Hepatocyte (in vitro differentiated cells): Measurements from ENCODE around the gene RGS1. TPM values are rescaled to one million over a fixed set of nuclear protein-coding genes. Genes with fewer than 3 reads are reported as not detected.
A peak's percentile ranks its signal among the peaks of the same experiment; 100 is the strongest.

Source experiments
- DNase-seq: peaks from one replicate; pipeline ENCODE4 v3.0.0-alpha.2; 2016; ENCODE audit warnings: low spot score
- H2AFZ ChIP-seq: fragments of 200-600 bp; sonication (generic); 2 replicates; pipeline ENCODE4 v1.6.0; 2016; ENCODE audit warnings: antibody characterized with exemption, mild to moderate bottlenecking
- H3K27ac ChIP-seq: fragments of 200-600 bp; sonication (generic); 2 replicates; pipeline ENCODE4 v1.5.1; 2016; ENCODE audit warnings: mild to moderate bottlenecking
- H3K27me3 ChIP-seq: fragments of 200-600 bp; sonication (generic); 2 replicates; pipeline ENCODE4 v1.6.1; 2016
- H3K36me3 ChIP-seq: fragments of 200-600 bp; sonication (generic); replicated peaks from 2 replicates; pipeline ENCODE4 v1.5.1; 2016; ENCODE audit warnings: low read depth; ENCODE audit not compliant: insufficient read depth
- H3K4me1 ChIP-seq: fragments of 200-600 bp; sonication (generic); 2 replicates; pipeline ENCODE4 v1.5.1; 2016; ENCODE audit warnings: mild to moderate bottlenecking, moderate library complexity; ENCODE audit not compliant: insufficient read depth
- H3K4me2 ChIP-seq: fragments of 200-600 bp; sonication (generic); 2 replicates; pipeline ENCODE4 v1.6.0; 2016
- H3K4me3 ChIP-seq: fragments of 200-600 bp; sonication (generic); 2 replicates; pipeline ENCODE4 v1.5.1; 2016; ENCODE audit warnings: mild to moderate bottlenecking
- H3K79me2 ChIP-seq: fragments of 200-600 bp; sonication (generic); 2 replicates; pipeline ENCODE4 v1.6.0; 2017; ENCODE audit warnings: mild to moderate bottlenecking
- H3K9me2 ChIP-seq: fragments of 200-600 bp; sonication (generic); replicated peaks from 2 replicates; pipeline ENCODE4 v1.6.0; 2017; ENCODE audit warnings: mild to moderate bottlenecking; ENCODE audit not compliant: insufficient read depth
- H3K9me3 ChIP-seq: fragments of 200-600 bp; sonication (generic); 2 replicates; pipeline ENCODE4 v1.5.1; 2016; ENCODE audit warnings: low read depth, mild to moderate bottlenecking
- H4K20me1 ChIP-seq: fragments of 200-600 bp; sonication (generic); 2 replicates; pipeline ENCODE4 v1.6.0; 2016; ENCODE audit warnings: mild to moderate bottlenecking; ENCODE audit not compliant: insufficient read depth, poor library complexity, severe bottlenecking
- EZH2 ChIP-seq: fragments of 200-600 bp; sonication (generic); IDR thresholded peaks from 2 replicates; pipeline ENCODE4 v1.6.1; 2016; ENCODE audit warnings: antibody characterized with exemption, mild to moderate bottlenecking, borderline replicate concordance
- EZH2phosphoT487 ChIP-seq: fragments of 200-600 bp; sonication (generic); IDR thresholded peaks from one replicate; pipeline ENCODE4 v1.6.1; 2018; ENCODE audit warnings: antibody characterized with exemption, mild to moderate bottlenecking, low read depth, moderate library complexity; ENCODE audit not compliant: unreplicated experiment, severe bottlenecking
- WGBS: methylation state at CpG from one replicate; pipeline ENCODE4 v1.1.6; 2016; ENCODE audit warnings: low lambda C conversion rate; ENCODE audit errors: missing lambda C conversion rate; 5-methylcytosine and 5-hydroxymethylcytosine counted together
- polyA plus RNA-seq: library from polyadenylated mRNA; unstranded; fragments of >200 nt; fragmentation: Nextera tagmentation; extraction: Ambion mirVana; gene quantifications from 2 replicates; pipeline ENCODE4 v1.2.1, GENCODE V29; 2016
- total RNA-seq: library from RNA; depleted of rRNA; stranded (reverse); fragments of >200 nt; gene quantifications from 2 replicates; pipeline ENCODE4 v1.2.3, GENCODE V29; 2014
- TF ChIP-seq, protein P1 (sequence below): fragments of 200-600 bp; sonication (generic); IDR thresholded peaks from 2 replicates; pipeline ENCODE4 v1.5.1; 2016; ENCODE audit warnings: antibody characterized with exemption, mild to moderate bottlenecking; ENCODE audit not compliant: poor library complexity

Gene RGS1
- total and polyA plus RNA-seq, 2 experiments from 2014 or later = 4.0 to 9.8 TPM

- DNase-seq = no peak
- peaks cover 10% of the 10 kb centered on the region for H3K4me1 ChIP-seq
- H2AFZ ChIP-seq = no peak overlapping the region
- TF ChIP-seq, protein P1, sequence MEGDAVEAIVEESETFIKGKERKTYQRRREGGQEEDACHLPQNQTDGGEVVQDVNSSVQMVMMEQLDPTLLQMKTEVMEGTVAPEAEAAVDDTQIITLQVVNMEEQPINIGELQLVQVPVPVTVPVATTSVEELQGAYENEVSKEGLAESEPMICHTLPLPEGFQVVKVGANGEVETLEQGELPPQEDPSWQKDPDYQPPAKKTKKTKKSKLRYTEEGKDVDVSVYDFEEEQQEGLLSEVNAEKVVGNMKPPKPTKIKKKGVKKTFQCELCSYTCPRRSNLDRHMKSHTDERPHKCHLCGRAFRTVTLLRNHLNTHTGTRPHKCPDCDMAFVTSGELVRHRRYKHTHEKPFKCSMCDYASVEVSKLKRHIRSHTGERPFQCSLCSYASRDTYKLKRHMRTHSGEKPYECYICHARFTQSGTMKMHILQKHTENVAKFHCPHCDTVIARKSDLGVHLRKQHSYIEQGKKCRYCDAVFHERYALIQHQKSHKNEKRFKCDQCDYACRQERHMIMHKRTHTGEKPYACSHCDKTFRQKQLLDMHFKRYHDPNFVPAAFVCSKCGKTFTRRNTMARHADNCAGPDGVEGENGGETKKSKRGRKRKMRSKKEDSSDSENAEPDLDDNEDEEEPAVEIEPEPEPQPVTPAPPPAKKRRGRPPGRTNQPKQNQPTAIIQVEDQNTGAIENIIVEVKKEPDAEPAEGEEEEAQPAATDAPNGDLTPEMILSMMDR = no peak
- TF ChIP-seq EZH2 (no peak), EZH2phosphoT487 (no peak)
- no peaks in the 10 kb centered on the region for H4K20me1 ChIP-seq
- H3K4me3 ChIP-seq = no peak overlapping the region
- WGBS = 86% methylated on average over 4 of the region's 4 CpGs
- no peaks in the 10 kb centered on the region for H3K36me3 ChIP-seq
- H3K79me2 ChIP-seq = no peaks in the 10 kb centered on the region
- no peaks in the 10 kb centered on the region for H3K9me2 ChIP-seq
- no peak overlapping the region for H3K4me2 ChIP-seq
- H3K27me3 ChIP-seq = no peaks in the 10 kb centered on the region
- H3K9me3 ChIP-seq = no peaks in the 10 kb centered on the region
- H3K27ac ChIP-seq = no peak overlapping the region
These were observed 5.8 kb downstream of the RGS1 start for GRCh38 chr1:192581131-192581927.

- Histone ChIP-seq H3K4me2 (no peak overlapping the region), H3K4me1 (peaks cover 7% of the 10 kb centered on the region), H3K27me3 (no peaks in the 10 kb centered on the region), H3K9me2 (no peaks in the 10 kb centered on the region), H2AFZ (no peak overlapping the region), H3K9me3 (no peaks in the 10 kb centered on the region), H3K4me3 (no peak overlapping the region), H3K36me3 (no peaks in the 10 kb centered on the region), H3K79me2 (no peaks in the 10 kb centered on the region), H3K27ac (no peak overlapping the region), H4K20me1 (no peaks in the 10 kb centered on the region)
- DNase-seq = no peak
- TF ChIP-seq, protein P1 = no peak
- TF ChIP-seq EZH2phosphoT487 (no peak), EZH2 (no peak)
- 100% methylated on average over 1 of the region's 1 CpG for WGBS
These were observed 9.3 kb downstream of the RGS1 start for GRCh38 chr1:192584866-192585265.

- Histone ChIP-seq H2AFZ (no peak overlapping the region), H3K27ac (peak overlapping the region; percentile 12), H3K79me2 (no peaks in the 10 kb centered on the region), H3K4me1 (peaks cover 7% of the 10 kb centered on the region), H3K36me3 (no peaks in the 10 kb centered on the region), H3K27me3 (no peaks in the 10 kb centered on the region), H3K4me2 (no peak overlapping the region), H3K9me2 (no peaks in the 10 kb centered on the region), H3K4me3 (no peak overlapping the region), H4K20me1 (no peaks in the 10 kb centered on the region), H3K9me3 (no peaks in the 10 kb centered on the region)
- 94% methylated on average over 5 of the region's 5 CpGs for WGBS
- no peak for DNase-seq
- no peak for TF ChIP-seq EZH2phosphoT487
- TF ChIP-seq EZH2 = no peak
- TF ChIP-seq, protein P1 = no peak
These were observed 12.1 kb downstream of the RGS1 start for GRCh38 chr1:192587386-192588266.
